Measurements from ENCODE around the gene SCAPER. TPM values are rescaled to one million over a fixed set of nuclear protein-coding genes. Genes with fewer than 3 reads are reported as not detected.
"Not testable (repeated sequence)": the region's sequence is repeated elsewhere in the genome, so short reads cannot be mapped to it uniquely, and the experiment has no call there.

Gene SCAPER
- total RNA-seq, 1 experiment from 2014 or later: 12.7 TPM

DNA sequence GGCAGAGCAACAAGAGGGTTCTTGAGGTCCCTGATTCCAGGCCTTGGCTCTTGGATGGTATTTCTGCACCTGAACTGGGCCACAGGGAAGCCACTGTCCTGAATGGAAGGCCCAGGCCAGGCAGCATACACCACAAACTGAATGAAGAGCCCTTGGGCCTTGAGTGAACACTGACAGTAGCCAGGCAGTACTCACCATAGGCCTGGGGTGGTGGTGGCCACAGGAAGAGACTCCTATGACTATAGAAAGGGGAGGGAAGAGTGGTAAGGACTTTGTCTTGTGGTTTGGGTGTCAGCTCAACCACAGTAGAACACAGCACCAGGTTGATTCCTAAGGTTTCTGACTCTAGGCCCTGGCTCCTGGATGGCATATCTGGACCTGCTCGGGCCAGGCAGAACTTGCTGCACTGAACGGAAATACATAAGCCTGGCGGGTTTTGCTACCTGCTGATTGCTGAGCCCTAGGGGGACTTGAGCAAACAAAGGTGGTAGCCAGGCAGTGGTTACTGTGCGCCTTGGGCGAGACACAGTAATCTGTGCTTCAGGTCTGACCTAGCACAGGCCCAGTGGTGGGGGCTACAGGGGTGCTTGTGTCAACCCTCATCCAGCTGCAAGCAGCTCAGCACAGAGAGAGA is 327.1 kb downstream of the SCAPER start:
- in situ Hi-C loops (cut with HindIII; ENCODE audit: low pct_unique_long_range_greater_than_20kb, low sequenced_read_pairs): no loop called here
- no peak for DNase-seq (ENCODE audit: low read depth, low spot score)

DNA sequence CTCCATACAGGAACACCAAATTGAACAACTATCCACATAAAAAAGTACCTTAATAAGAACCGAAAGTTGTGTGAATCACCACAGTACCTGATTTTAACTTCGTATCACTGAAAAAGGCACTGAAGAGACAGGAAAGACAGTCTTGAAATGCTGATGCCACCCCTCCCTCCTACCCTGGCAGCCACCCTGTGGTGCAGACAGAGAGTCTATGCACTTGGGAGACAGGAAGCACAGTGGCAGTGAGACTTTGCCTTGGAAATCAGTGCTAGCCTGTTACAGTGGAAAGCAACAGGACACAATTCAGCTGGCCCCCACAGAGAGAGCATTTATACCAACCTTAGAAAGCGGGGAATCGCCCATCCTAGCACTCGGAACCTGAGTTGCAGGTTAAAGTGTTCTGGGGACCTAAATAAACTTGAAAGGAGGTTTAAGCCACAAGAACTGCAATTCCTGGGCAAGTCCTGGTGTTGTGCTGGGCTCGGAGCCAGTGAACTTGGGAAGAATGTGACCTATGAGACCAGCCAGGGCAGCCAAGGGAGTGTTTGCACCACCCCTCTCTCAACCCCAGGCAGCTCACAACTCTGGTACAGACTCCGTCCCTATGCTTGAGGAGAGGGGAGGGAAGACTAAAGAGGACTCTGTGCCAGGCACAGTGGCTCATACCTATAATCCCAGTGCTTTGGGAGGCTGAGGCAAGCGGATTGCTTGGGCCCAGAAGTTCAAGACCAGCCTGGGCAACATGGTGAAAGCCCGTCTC is 328.4 kb downstream of the SCAPER start:
- no peak for DNase-seq (ENCODE audit: low read depth, low spot score)
- in situ Hi-C loops (cut with HindIII; ENCODE audit: low pct_unique_long_range_greater_than_20kb, low sequenced_read_pairs): no loop called here

DNA sequence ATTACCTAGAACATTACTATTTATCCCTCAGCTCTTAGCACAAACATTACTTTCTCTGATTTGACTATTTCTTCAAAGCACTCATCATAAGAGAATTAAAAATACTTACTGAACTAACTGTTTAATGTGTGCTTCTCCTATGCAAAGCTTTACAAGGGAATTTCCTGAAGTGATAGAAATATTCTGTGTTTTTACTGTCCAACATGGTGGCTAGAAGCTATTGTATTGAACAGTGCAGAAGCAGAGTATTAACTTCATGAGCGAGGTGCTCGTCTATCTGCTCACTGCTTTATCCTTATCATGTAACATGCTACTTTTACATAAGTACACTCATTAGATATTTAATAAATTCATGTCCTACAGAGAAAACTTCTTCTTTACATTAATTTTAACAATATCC is 329.5 kb downstream of the SCAPER start:
- in situ Hi-C loops (cut with HindIII; ENCODE audit: low pct_unique_long_range_greater_than_20kb, low sequenced_read_pairs): no loop called here
- DNase-seq (ENCODE audit: low read depth, low spot score): no peak

GRCh38 chr15:76575274-76575673 is 329.9 kb downstream of the SCAPER start:
- in situ Hi-C loops (cut with HindIII; ENCODE audit: low pct_unique_long_range_greater_than_20kb, low sequenced_read_pairs): no loop called here
- DNase-seq (ENCODE audit: low read depth, low spot score): no peak

- in situ Hi-C loops (cut with HindIII; ENCODE audit: low pct_unique_long_range_greater_than_20kb, low sequenced_read_pairs): no loop called here
- DNase-seq (ENCODE audit: low read depth, low spot score): no peak
Measured at GRCh38 chr15:76572983-76573314, 332.2 kb downstream of the SCAPER start.

GRCh38 chr15:76566276-76566675 is 338.9 kb downstream of the SCAPER start:
- no peak for DNase-seq (ENCODE audit: low read depth, low spot score)
- in situ Hi-C loops (cut with HindIII; ENCODE audit: low pct_unique_long_range_greater_than_20kb, low sequenced_read_pairs): no loop called here

GRCh38 chr15:76565366-76565765 is 339.8 kb downstream of the SCAPER start:
- no peak for DNase-seq (ENCODE audit: low read depth, low spot score)
- in situ Hi-C loops (cut with HindIII; ENCODE audit: low pct_unique_long_range_greater_than_20kb, low sequenced_read_pairs): no loop called here

- in situ Hi-C loops (cut with HindIII; ENCODE audit: low pct_unique_long_range_greater_than_20kb, low sequenced_read_pairs): no loop called here
- no peak for DNase-seq (ENCODE audit: low read depth, low spot score)
Measured at GRCh38 chr15:76555247-76555646, 349.9 kb downstream of the SCAPER start.

DNA sequence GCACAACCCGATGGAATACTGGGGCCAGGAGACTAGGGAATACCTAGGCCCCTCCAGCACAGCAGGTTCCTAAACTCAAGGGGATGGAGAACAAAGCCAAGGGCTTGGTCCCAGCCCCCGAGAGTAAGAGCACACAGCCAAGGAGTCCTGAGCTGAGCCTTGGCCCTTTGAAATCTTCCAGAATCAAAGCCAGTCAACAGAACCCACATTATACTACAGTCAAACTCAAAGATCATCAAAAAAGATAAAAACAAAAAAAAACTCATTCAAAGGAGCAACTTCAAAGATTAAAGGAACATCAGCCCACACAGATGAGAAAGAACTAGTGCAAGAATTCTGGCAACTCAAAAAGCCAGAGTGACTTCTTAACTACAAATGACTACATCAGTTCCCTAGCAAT is 351.6 kb downstream of the SCAPER start:
- in situ Hi-C loops (cut with HindIII; ENCODE audit: low pct_unique_long_range_greater_than_20kb, low sequenced_read_pairs): no loop called here
- DNase-seq (ENCODE audit: low read depth, low spot score): no peak

DNA sequence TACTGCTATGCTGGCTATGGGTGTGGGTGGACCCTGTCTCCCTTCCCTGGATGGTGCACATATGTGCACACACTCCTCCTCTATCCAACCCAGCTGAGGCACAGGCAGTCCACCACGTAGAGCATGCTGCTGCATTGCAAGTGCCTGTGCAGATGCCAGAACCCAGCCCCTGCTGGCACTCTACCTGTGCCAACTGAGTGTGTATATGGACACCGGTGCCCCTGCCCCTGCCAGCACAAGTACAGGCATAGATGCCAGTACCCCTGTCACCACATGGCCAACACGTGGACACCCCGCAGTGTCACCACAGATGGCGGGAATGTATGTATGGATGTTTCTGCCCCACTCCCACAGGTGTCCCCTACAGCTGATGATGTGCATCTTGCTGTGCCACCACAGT is 352.0 kb downstream of the SCAPER start:
- no peak for DNase-seq (ENCODE audit: low read depth, low spot score)
- in situ Hi-C loops (cut with HindIII; ENCODE audit: low pct_unique_long_range_greater_than_20kb, low sequenced_read_pairs): no loop called here

GRCh38 chr15:76546805-76547204 is 358.3 kb downstream of the SCAPER start:
- no peak for DNase-seq (ENCODE audit: low read depth, low spot score)
- in situ Hi-C loops (cut with HindIII; ENCODE audit: low pct_unique_long_range_greater_than_20kb, low sequenced_read_pairs): no loop called here

GRCh38 chr15:76533995-76534394 is 371.1 kb downstream of the SCAPER start:
- in situ Hi-C loops (cut with HindIII; ENCODE audit: low pct_unique_long_range_greater_than_20kb, low sequenced_read_pairs): no loop called here
- no peak for DNase-seq (ENCODE audit: low read depth, low spot score)

GRCh38 chr15:76533060-76533820 is 371.9 kb downstream of the SCAPER start:
- no peak for DNase-seq (ENCODE audit: low read depth, low spot score)
- in situ Hi-C loops (cut with HindIII; ENCODE audit: low pct_unique_long_range_greater_than_20kb, low sequenced_read_pairs): no loop called here

- in situ Hi-C loops (cut with HindIII; ENCODE audit: low pct_unique_long_range_greater_than_20kb, low sequenced_read_pairs): no loop called here
- DNase-seq (ENCODE audit: low read depth, low spot score): no peak
Measured at GRCh38 chr15:76529911-76530310, 375.2 kb downstream of the SCAPER start.

GRCh38 chr15:76526111-76526510 is 379.0 kb downstream of the SCAPER start:
- in situ Hi-C loops (cut with HindIII; ENCODE audit: low pct_unique_long_range_greater_than_20kb, low sequenced_read_pairs): no loop called here

DNA sequence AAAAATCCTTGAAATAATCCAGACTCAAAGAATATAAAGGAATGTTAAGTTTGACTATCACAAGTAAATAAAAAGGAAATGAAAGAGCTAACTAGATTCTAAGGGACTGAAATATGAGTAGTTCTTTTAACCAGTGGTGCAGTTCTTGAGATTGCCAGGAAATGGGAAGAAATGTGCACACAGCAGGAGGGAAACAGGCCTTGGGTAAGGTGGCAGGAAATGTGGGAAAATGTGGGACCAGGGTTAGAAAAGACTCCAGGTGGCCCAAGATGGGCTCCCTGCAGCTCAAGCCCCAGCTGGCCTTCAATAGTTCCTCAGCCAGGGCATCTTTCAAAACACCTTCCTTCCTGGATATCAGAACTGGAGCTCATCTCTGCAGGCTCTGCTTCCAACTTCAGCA is 387.2 kb downstream of the SCAPER start:
- DNase-seq (ENCODE audit: low read depth, low spot score): no peak
- in situ Hi-C loops (cut with HindIII; ENCODE audit: low pct_unique_long_range_greater_than_20kb, low sequenced_read_pairs): no loop called here

More at GRCh38 chr15:76526111-76526510, 379.0 kb downstream of the SCAPER start:
- DNase-seq (ENCODE audit: low read depth, low spot score): no peak

DNA sequence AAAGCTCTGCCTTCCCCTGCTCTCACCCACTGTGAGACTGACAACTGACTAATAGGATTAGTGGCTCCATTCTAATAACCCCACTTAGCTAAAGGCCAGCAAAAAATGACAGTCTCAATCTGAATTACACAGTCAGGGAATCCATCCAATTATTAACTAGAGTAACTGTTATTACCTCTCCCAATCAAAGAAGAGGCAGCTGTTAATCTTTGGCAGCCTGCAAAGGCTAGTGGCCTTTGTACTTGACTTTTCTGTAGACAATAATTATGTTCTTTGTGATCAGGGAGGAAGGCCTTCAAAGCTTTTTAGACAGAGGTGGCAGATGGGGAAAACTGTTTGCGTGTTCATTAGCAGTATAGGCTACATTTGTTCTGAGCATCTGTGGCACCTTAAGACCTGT is 390.9 kb downstream of the SCAPER start:
- in situ Hi-C loops (cut with HindIII; ENCODE audit: low pct_unique_long_range_greater_than_20kb, low sequenced_read_pairs): no loop called here
- DNase-seq (ENCODE audit: low read depth, low spot score): no peak

GRCh38 chr15:76512971-76513370 is 392.2 kb downstream of the SCAPER start:
- DNase-seq (ENCODE audit: low read depth, low spot score): no peak
- in situ Hi-C loops (cut with HindIII; ENCODE audit: low pct_unique_long_range_greater_than_20kb, low sequenced_read_pairs): no loop called here

GRCh38 chr15:76510663-76511062 is 394.5 kb downstream of the SCAPER start:
- DNase-seq (ENCODE audit: low read depth, low spot score); in situ Hi-C loops (cut with HindIII; ENCODE audit: low pct_unique_long_range_greater_than_20kb, low sequenced_read_pairs): not testable (repeated sequence)

Data from SK-MEL-5 (cell line).